PC-3 (cell line): Measurements from ENCODE around the gene SPATA20. TPM values are rescaled to one million over a fixed set of nuclear protein-coding genes. Genes with fewer than 3 reads are reported as not detected.

Source experiments
- ATAC-seq: fragments of 200-7000 bp; cut with Tn5 transposase; 2 replicates; pipeline ENCODE4 v1.9.1; 2020; ENCODE audit warnings: mild to moderate bottlenecking, moderate library complexity
- BruUV-seq: library from RNA; stranded (reverse); fragments of 400-500 nt; replicated peaks from 2 replicates; lab custom pipeline; 2021; lab: Mats Ljungman, UMichigan
- CTCF ChIA-PET: fragments of 300-600 bp; sonication (Branson Sonifier 250); formaldehyde crosslinking; loops from one replicate; lab custom pipeline; 2022; ENCODE audit warnings: antibody characterized with exemption; lab: Charles Lee
- POLR2A ChIA-PET: fragments of 300-600 bp; sonication (Branson Sonifier 250); formaldehyde crosslinking; loops from one replicate; lab custom pipeline; 2022; ENCODE audit warnings: antibody characterized with exemption; ENCODE audit not compliant: unreplicated experiment; lab: Charles Lee
- DNase-seq: peaks from one replicate; pipeline ENCODE4 v3.0.0-alpha.2; 2015
- H2AFZ ChIP-seq: fragments of 300-600 bp; sonication (generic); 2 replicates; pipeline ENCODE4 v1.6.0; 2016; ENCODE audit warnings: antibody characterized with exemption, low read length
- H3F3A ChIP-seq: fragments of 300-600 bp; sonication (generic); one replicate; pipeline ENCODE4 v1.6.0; 2017; ENCODE audit warnings: antibody characterized with exemption, low read length, control low read depth, mild to moderate bottlenecking; ENCODE audit not compliant: unreplicated experiment
- H3K27ac ChIP-seq: fragments of 300-600 bp; sonication (generic); 2 replicates; pipeline ENCODE4 v1.5.1; 2016; ENCODE audit warnings: mild to moderate bottlenecking, low read length
- H3K27me3 ChIP-seq: fragments of 300-600 bp; sonication (generic); 2 replicates; pipeline ENCODE4 v1.6.1; 2016; ENCODE audit warnings: low read length, mixed read lengths
- H3K36me3 ChIP-seq: fragments of 300-600 bp; sonication (generic); 2 replicates; pipeline ENCODE4 v1.6.1; 2016; ENCODE audit warnings: low read depth, mixed run types, low read length, mixed read lengths
- H3K4me1 ChIP-seq: fragments of 300-600 bp; sonication (generic); 2 replicates; pipeline ENCODE4 v1.5.1; 2016; ENCODE audit warnings: low read length; ENCODE audit not compliant: insufficient read depth
- H3K4me2 ChIP-seq: fragments of 300-600 bp; sonication (generic); 2 replicates; pipeline ENCODE4 v1.6.0; 2016; ENCODE audit warnings: low read length
- H3K4me3 ChIP-seq: fragments of 300-600 bp; sonication (generic); 2 replicates; pipeline ENCODE4 v1.5.1; 2016; ENCODE audit warnings: mild to moderate bottlenecking, low read length, mixed read lengths
- H3K79me2 ChIP-seq: fragments of 300-600 bp; sonication (generic); 2 replicates; pipeline ENCODE4 v1.6.1; 2017; ENCODE audit warnings: low read length, mixed read lengths
- H3K9ac ChIP-seq: fragments of 300-600 bp; sonication (generic); 2 replicates; pipeline ENCODE4 v1.6.0; 2016; ENCODE audit warnings: mild to moderate bottlenecking, low read length
- H3K9me2 ChIP-seq: fragments of 300-600 bp; sonication (generic); replicated peaks from 2 replicates; pipeline ENCODE4 v1.6.1; 2016; ENCODE audit warnings: mixed run types, low read length, mixed read lengths
- H3K9me3 ChIP-seq: fragments of 300-600 bp; sonication (generic); 2 replicates; pipeline ENCODE4 v1.6.1; 2016; ENCODE audit warnings: low read length, mixed read lengths
- H4K20me1 ChIP-seq: fragments of 300-600 bp; sonication (generic); 2 replicates; pipeline ENCODE4 v1.6.1; 2016; ENCODE audit warnings: low read length, mixed read lengths
- EZH2 ChIP-seq: fragments of 300-600 bp; sonication (generic); IDR thresholded peaks from one replicate; pipeline ENCODE4 v1.6.1; 2017; ENCODE audit warnings: antibody characterized with exemption, mild to moderate bottlenecking, low read length; ENCODE audit not compliant: unreplicated experiment
- EZH2phosphoT487 ChIP-seq: fragments of 300-600 bp; sonication (generic); IDR thresholded peaks from 2 replicates; pipeline ENCODE4 v1.6.1; 2018; ENCODE audit warnings: mild to moderate bottlenecking, antibody characterized with exemption, low read length, borderline replicate concordance
- intact Hi-C: fragments of 100-400 bp; cut with micrococcal nuclease; formaldehyde crosslinking; loops from 2 replicates; pipeline ENCODE4 v1.9.0; 2023
- total RNA-seq: library from RNA; depleted of rRNA; stranded (reverse); fragments of >200 nt; gene quantifications from 2 replicates; pipeline ENCODE4 v1.2.3, GENCODE V29; 2014
- TF ChIP-seq, protein P1 (sequence below): fragments of 300-600 bp; sonication (generic); conservative IDR thresholded peaks from 2 replicates; pipeline ENCODE4 v1.5.1; 2017; ENCODE audit warnings: antibody characterized with exemption, low read depth, mild to moderate bottlenecking, low read length

Gene SPATA20
- total RNA-seq, 1 experiment from 2014 or later = 115 TPM

DNA sequence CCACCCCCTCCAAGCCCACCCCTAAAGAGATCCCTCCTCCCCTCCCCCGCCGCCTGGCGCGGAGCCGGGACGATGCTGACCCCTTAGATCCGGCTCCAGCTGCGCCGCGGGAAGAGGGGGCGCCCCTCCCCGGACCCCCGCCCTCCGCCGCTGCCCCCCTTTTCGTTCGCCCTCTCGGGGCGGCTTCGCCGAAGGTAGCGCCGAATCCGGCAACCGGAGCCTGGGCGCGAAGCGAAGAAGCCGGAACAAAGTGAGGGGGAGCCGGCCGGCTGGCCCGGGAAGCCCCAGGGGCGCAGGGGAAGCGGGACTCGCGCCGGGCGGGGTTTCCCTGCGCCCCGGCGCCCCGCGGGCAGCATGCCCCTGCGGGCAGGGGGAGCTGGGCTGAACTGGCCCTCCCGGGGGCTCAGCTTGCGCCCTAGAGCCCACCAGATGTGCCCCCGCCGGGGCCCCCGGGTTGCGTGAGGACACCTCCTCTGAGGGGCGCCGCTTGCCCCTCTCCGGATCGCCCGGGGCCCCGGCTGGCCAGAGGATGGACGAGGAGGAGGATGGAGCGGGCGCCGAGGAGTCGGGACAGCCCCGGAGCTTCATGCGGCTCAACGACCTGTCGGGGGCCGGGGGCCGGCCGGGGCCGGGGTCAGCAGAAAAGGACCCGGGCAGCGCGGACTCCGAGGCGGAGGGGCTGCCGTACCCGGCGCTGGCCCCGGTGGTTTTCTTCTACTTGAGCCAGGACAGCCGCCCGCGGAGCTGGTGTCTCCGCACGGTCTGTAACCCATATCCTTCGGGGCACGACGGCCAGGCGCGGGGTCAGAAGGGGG, 14.2 kb downstream of the SPATA20 start:
- Histone ChIP-seq H3K9me2 (no peaks in the 10 kb centered on the region), H3K9ac (no peak overlapping the region), H3K4me1 (peaks cover 12% of the 10 kb centered on the region), H4K20me1 (no peaks in the 10 kb centered on the region), H3K36me3 (no peaks in the 10 kb centered on the region), H3K9me3 (no peaks in the 10 kb centered on the region), H3K4me2 (peak overlapping the region; percentile 75), H3K79me2 (no peaks in the 10 kb centered on the region), H2AFZ (peak overlapping the region; percentile 34; the same call in 1 of the 2 replicates), H3K4me3 (peak overlapping the region; percentile 56), H3K27me3 (peaks cover 30% of the 10 kb centered on the region), H3K27ac (no peak overlapping the region), H3F3A (no peaks in the 10 kb centered on the region)
- BruUV-seq = no TSS peak
- intact Hi-C loops = loop anchor here (5.0 kb wide), 1 partner anchor 71 kb away; the partner anchor contains the start of gene ABCC3
- ChIA-PET POLR2A (interaction anchor here (0.6 kb wide), 2 partner anchors 58 to 133 kb away, joined by 4 to 9 read pairs; no protein-coding TSS in a partner anchor), CTCF (interaction anchor here (0.5 kb wide), 2 partner anchors 12 to 36 kb away, joined by 3 read pairs; no protein-coding TSS in a partner anchor)
- peak; percentile 99 for TF ChIP-seq EZH2
- peak; percentile 84; the same call in 1 of the 2 replicates for TF ChIP-seq EZH2phosphoT487
- TF ChIP-seq, protein P1, sequence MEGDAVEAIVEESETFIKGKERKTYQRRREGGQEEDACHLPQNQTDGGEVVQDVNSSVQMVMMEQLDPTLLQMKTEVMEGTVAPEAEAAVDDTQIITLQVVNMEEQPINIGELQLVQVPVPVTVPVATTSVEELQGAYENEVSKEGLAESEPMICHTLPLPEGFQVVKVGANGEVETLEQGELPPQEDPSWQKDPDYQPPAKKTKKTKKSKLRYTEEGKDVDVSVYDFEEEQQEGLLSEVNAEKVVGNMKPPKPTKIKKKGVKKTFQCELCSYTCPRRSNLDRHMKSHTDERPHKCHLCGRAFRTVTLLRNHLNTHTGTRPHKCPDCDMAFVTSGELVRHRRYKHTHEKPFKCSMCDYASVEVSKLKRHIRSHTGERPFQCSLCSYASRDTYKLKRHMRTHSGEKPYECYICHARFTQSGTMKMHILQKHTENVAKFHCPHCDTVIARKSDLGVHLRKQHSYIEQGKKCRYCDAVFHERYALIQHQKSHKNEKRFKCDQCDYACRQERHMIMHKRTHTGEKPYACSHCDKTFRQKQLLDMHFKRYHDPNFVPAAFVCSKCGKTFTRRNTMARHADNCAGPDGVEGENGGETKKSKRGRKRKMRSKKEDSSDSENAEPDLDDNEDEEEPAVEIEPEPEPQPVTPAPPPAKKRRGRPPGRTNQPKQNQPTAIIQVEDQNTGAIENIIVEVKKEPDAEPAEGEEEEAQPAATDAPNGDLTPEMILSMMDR = no peak
- DNase-seq = no peak
- no peak for ATAC-seq

DNA sequence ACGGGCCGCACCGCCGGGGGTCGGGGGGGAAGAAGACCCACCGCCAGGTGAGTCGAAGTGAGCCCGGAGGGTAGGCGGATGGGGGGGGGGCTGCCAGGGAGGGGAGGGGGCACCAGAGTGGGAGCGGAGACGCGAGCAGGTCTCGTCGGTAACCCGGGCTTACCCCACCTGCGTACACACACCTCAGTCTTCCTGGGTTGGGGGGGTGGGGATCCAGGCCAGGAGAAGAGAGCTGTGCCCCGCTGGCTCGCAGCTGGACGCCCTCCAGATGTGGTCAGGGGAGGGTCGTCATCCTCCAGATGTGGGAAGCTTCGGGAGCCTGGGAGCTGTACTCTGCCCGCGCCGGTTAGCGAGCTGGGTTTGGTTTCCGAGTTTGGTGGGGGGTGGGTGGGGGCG, 14.8 kb downstream of the SPATA20 start:
- Histone ChIP-seq H3K4me1 (peaks cover 12% of the 10 kb centered on the region), H3F3A (no peaks in the 10 kb centered on the region), H3K9me2 (no peaks in the 10 kb centered on the region), H3K27ac (no peak overlapping the region), H3K36me3 (no peaks in the 10 kb centered on the region), H3K4me2 (no peak overlapping the region), H3K4me3 (no peak overlapping the region), H3K9me3 (no peaks in the 10 kb centered on the region), H2AFZ (no peak overlapping the region), H3K79me2 (no peaks in the 10 kb centered on the region), H4K20me1 (no peaks in the 10 kb centered on the region), H3K9ac (no peak overlapping the region), H3K27me3 (peaks cover 34% of the 10 kb centered on the region)
- CTCF ChIA-PET = no interaction called here
- intact Hi-C loops = loop anchor here (5.0 kb wide), 1 partner anchor 71 kb away; the partner anchor contains the start of gene ABCC3
- TF ChIP-seq, protein P1 = no peak
- TF ChIP-seq EZH2phosphoT487 (no peak), EZH2 (no peak)
- BruUV-seq = no TSS peak
- ATAC-seq (no peak), DNase-seq (no peak)
- POLR2A ChIA-PET = no interaction called here
